ENCODE measurements around the gene CNTNAP5.

The CNTNAP5 gene

DNA sequence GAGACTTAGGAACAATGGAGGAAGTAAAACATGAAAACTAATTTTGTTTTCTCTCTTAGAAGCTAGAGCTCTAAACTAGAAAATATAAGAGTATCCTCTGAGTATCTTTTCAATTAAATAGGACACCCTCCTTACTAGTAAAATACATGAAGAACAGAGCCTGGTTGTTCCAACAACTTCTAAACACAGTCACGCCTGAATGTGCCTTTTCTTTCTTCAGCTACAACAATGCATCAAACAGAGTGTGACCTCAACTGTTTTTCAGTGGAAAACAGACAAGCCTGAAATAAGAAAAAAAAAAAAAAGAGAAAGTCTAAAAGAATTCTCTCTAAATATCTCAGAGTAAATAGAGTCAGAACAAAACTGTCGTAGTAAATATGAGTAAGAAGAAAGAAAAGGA is 928.8 kb downstream of the CNTNAP5 start:
- Histone ChIP-seq H3K27me3 (ENCODE audit: control insufficient read depth, insufficient read depth, low read length) (no peaks in the 10 kb centered on the region), H3K9ac (ENCODE audit: low read depth, low read length) (no peak overlapping the region), H3K4me3 (ENCODE audit: low read depth, low read length) (no peak overlapping the region), H3K4me1 (ENCODE audit: control insufficient read depth, insufficient read depth, low read length) (no peaks in the 10 kb centered on the region), H3K36me3 (ENCODE audit: control insufficient read depth, insufficient read depth, low read length) (no peaks in the 10 kb centered on the region), H3K9me3 (ENCODE audit: control insufficient read depth, insufficient read depth, low read length) (no peaks in the 10 kb centered on the region)

DNA sequence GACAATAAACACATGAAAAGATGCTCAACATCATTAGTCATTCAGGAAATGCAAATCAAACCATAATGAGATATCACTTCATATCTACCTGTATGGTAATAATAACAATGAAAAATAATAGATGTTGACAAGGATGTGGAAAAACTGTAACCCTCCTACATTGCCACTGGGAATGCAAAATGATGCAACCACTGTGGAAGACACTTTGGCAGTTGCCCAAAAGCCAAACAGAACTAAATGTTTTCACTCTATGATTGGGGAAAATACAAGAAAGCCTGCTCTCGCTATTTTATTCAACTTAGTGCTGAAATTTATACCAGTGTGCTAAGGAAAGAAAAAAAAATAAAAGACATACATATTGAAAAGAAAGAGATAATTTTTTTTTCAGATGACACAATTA is 934.5 kb downstream of the CNTNAP5 start:
- Histone ChIP-seq H3K4me1 (ENCODE audit: control insufficient read depth, insufficient read depth, low read length) (no peaks in the 10 kb centered on the region), H3K9me3 (ENCODE audit: control insufficient read depth, insufficient read depth, low read length) (no peaks in the 10 kb centered on the region), H3K4me3 (ENCODE audit: low read depth, low read length) (no peak overlapping the region), H3K36me3 (ENCODE audit: control insufficient read depth, insufficient read depth, low read length) (no peaks in the 10 kb centered on the region), H3K9ac (ENCODE audit: low read depth, low read length) (no peak overlapping the region), H3K27me3 (ENCODE audit: control insufficient read depth, insufficient read depth, low read length) (no peaks in the 10 kb centered on the region)

DNA sequence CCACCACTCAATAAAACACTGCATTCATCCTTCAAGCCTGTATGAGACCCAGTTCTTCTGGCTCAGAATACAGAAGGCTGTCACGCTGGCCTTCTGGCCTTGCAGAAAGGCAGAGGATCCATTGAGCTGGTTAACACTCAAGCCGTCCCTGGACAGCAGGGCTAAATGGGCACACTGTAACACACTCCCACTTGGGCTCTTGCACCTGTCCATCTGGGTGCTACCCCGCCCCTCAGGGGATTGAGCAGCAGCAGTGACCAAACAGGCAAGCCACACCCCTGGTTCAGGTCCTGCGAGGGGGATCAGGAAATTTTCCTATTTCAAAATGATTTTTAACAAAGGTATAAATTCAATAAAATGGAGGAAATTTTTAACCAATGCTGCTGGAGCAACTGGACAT is 936.0 kb downstream of the CNTNAP5 start:
- no peak overlapping the region for H3K4me3 ChIP-seq (ENCODE audit: low read depth, low read length)

More for the DNA sequence above, 936.0 kb downstream of the CNTNAP5 start:
- H3K36me3 ChIP-seq (ENCODE audit: control insufficient read depth, insufficient read depth, low read length): no peaks in the 10 kb centered on the region
- H3K27me3 ChIP-seq (ENCODE audit: control insufficient read depth, insufficient read depth, low read length): no peaks in the 10 kb centered on the region
- no peak overlapping the region for H3K9ac ChIP-seq (ENCODE audit: low read depth, low read length)
- no peaks in the 10 kb centered on the region for H3K9me3 ChIP-seq (ENCODE audit: control insufficient read depth, insufficient read depth, low read length)
- H3K4me1 ChIP-seq (ENCODE audit: control insufficient read depth, insufficient read depth, low read length): no peaks in the 10 kb centered on the region

Measured in iPS-15b (cell line).